IPS-11a (cell line): Measurements from ENCODE around the gene GRWD1.

Experiments used
- H3K4me3 ChIP-seq: one replicate; pipeline ENCODE4 v1.5.1; 2013; ENCODE audit warnings: low read depth, low read length, control low read depth

GRWD1 gene

DNA sequence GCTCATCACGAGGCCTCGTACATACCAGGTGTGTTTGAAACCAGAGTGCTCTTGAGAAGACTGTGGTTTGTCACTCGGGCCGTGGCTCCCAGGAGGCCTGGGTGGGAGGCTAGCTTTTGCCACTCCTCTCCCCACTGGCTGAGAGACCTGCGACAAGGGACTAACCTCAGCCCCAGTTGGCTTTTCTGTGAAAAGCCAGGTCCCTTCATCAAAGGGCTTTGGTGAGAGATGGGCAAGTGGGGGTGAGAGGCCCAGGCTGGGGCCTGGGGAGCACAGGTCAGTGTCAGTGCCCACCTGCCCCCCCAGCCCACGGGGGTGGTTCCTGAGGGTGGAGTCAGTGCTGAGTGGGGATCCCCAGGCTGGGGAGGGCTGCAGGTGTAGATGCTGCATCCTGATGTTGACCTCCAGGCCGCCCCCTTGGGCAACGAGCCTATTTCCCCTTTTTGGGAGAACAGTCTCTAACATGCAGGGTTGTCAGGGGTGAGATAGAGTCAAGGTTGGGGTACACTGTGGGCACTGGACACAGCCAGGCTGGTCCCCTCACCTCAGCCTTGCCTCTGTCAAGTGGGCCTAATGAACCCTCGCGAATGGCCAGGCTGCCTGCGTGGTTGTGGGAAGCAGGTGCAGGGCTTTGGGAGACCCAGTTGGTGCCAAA is 10.3 kb downstream of the GRWD1 start:
- no peak overlapping the region for H3K4me3 ChIP-seq

DNA sequence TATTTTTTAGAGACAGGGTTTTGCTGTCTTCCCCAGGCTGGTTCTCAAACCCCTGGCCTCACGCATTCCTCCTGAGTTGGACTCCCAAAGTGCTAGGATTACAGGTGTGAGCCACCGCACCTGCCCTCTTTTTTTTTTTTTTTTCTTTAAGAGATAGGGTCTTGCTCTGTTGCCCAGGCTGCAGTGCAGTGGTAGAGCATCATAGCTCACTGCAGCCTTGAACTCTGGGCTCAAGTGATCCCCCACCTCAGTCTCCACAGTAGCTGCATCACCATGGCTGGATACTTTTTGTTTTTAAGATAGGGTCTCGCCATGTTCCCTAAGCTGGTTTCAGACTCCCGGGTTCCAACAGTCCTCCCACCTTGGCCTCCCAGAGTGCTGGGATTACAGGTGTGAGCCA is 11.1 kb downstream of the GRWD1 start:
- no peak overlapping the region for H3K4me3 ChIP-seq

DNA sequence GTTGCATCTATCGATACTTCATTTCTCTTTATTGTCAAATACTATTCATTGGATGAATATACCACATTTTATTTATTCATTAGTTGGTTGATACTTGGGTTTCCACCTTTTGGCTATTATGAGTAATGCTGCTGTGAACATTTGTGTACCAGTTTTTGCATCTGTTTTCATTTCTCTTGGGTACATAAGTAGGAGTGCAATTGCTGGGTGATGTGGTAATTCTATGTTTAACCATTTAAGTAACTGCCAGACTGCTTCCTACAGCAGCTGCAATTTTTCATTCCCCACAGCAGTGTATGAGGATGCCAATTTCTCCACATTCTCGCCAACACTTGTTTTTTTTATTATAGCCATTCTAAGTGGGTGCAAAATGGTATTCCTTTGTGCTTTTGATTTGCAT is 12.2 kb downstream of the GRWD1 start:
- no peak overlapping the region for H3K4me3 ChIP-seq

DNA sequence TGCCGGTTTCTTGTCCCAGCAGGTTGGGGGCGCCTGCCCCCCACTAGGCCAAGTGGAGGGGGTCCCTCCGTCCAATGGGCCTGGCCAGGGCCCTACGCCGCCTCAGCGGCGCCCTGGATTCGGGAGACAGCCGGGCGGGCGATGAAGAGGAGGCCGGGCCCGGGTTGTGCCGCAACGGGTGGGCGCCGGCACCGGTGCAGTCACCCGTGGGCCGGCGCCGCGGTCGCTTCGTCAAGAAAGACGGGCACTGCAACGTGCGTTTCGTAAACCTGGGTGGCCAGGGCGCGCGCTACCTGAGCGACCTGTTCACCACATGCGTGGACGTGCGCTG is 15.8 kb downstream of the GRWD1 start:
- H3K4me3 ChIP-seq = no peak overlapping the region

DNA sequence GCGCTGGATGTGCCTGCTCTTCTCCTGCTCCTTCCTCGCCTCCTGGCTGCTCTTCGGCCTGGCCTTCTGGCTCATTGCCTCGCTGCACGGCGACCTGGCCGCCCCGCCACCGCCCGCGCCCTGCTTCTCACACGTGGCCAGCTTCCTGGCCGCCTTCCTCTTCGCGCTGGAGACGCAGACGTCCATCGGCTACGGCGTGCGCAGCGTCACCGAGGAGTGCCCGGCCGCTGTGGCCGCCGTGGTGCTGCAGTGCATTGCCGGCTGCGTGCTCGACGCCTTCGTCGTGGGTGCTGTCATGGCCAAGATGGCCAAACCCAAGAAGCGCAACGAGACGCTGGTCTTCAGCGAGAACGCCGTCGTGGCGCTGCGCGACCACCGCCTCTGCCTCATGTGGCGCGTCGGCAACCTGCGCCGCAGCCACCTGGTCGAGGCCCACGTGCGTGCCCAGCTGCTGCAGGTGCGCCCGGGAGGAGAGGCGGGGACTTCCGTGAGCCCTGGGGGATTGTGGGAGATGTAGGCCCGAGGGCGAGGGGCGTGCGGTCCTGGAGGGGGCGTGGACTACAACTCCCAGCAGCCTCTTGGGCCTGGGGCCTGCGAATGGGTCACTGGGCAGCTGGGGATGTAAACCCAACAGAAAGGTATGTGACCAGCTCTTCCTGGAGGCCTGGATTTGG is 16.3 kb downstream of the GRWD1 start:
- H3K4me3 ChIP-seq = no peak overlapping the region

DNA sequence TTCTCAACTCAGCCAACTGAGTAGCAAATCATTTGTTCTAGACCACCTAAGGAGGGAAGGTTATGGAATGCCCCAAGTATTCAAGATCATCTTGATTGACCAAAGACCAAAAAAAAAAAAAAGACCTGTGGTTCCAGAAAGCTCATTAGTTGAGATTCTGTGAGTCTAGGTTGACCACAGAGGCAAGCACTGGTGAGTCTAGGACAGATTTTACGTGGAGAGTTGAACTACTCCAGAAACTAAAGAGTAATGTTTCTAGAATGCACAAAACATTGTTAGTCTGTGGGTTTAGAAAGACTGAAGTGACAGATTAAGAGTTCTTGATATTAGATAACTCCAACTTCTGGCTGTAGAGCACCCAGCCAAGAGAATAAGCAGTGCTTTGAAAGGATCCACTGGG is 19.4 kb downstream of the GRWD1 start:
- H3K4me3 ChIP-seq = no peak overlapping the region

DNA sequence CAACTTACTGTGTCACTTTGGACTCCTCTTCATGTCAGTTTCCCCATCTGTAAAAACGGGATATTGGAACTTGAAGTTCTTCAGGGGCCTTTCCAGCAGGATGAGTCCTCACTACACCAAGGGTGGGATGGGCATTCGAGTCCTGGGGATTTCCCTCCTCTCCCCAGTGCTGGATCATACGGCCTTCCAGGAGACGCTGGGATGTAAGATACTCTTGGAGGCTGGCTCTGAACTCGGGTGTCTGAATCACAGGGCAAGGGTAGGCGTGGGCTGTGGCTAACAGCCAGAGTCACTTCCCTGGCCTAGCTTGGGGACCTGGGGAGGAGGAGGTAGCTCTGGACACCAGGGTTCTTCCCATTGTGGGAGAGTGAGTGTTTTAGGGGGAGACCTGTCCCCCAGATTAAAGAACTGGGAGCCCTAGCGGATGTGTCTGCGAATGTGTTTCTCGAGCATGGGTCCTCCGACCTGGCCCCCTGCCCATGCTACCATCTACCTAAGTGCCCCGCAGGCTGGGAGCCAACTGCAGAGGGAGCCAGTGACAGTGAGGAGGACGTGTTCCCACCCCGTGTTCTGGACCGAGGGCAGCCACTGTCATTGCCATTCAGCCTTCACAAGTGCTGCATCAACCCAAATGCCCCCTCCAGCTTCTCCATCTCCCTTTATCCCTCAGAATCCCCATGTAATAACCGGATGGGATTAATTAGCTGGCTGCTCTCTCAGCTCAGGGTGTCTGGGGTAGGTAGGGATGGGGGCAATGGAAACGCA is 21.0 kb downstream of the GRWD1 start:
- no peak overlapping the region for H3K4me3 ChIP-seq

DNA sequence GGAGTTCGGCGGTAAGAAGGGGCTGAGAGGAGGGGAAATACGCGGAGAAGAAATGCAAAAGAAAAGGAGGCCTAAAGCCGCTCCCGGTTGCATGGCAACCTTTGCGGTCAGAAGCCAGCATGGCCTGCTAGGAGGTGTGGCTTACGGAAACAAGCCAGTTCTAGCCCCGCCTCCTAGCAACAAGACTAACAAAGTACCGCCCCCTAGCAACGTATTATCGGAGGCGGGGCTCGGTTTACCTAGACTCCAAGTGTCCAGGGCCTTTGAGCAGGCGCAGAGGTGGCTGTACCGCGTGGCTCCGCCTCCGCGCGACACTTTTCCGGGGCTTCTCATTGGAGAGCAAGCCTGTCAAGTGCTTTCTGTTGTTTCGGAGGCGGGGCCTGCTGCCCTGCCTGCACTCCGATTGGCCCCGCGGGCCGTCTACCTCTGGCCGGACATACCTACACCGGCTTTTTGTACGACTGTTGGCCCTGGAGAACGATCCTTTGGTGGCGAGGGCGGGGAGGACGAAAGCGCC is 23.0 kb downstream of the GRWD1 start:
- H3K4me3 ChIP-seq = peak overlapping the region; percentile 63

DNA sequence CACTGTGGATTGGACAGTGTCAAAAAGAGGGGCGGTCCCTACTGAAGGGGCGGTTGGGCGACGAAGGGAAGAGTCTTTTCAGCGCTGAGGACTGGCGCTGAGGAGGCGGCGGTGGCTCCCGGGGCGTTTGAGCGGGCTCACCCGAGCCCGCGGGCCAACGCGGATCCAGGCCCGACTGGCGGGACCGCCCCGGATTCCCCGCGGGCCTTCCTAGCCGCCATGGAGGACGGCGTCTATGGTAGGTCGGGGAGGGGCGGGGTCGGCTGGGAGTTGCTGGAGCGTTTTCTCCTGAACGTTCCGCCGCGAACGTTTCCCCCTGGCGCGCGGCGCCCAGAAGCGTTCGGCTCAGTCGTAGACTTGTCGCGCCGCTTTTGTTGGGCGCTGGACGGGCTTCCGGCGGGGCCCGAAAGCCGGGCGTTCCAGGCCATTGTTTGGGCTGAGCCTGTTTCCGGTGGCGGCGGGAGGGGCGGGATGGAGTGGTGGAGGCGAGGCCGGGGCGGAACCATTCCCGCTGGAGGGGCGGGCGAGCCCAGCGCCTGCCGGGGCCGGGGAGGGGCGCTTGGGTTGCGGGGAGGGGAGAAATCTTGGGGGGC is 23.6 kb downstream of the GRWD1 start, which contains the start of gene CYTH2:
Gene CYTH2 (plus strand): TSS at position 81 of the 593 bp plus-strand sequence. CDS start 139 bp downstream, at position 220.
- H3K4me3 ChIP-seq = peak within 1 kb of the TSS; percentile 63

DNA sequence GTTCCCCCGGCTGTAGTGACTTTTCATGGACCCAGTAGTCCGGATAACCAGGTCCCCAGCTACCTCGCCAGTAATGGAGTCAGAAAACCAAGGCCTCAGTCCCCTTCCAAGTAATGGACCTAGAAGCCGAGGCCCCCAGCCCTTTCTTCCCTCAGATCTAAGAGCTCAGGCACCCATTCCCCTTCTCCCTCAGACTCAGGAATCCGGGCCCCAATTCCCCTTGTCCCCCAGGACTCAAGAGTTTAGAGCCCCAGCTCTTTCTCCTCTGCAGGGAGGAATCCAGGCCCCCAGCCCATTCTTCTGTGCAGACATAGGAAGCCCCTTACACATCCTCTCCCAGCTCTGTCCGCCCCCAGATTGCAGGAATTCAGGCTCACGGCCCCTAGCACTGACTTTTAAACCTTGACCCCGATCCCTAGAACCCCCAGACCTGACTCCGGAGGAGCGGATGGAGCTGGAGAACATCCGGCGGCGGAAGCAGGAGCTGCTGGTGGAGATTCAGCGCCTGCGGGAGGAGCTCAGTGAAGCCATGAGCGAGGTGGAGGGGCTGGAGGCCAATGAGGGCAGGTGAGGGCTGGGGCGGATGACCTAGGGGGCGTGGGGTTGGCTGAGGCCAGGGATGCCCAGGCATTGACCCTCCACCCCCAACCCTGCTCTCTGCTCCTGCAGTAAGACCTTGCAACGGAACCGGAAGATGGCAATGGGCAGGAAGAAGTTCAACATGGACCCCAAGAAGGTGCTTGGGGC is 24.3 kb downstream of the GRWD1 start:
- H3K4me3 ChIP-seq = peak overlapping the region; percentile 63

DNA sequence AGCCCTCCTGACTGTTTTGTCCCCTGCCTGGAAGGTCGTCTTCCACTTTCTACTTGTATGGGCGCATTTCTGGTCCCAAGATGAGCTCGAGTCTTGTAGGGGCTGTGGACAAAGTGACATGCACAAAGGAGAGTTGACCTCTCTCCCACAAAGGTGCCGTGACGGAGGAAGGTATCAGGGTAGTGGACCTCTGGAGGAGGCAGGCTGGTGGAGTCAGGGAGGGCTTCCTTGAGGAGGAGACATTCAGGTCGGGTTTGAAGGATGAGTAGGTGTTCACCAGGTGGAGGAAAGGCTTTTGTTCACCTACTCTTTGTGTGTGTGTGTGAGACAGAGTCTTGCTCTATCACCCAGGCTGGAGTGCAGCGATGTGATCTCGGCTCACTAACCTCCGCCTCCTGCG is 25.1 kb downstream of the GRWD1 start:
- H3K4me3 ChIP-seq = no peak overlapping the region

DNA sequence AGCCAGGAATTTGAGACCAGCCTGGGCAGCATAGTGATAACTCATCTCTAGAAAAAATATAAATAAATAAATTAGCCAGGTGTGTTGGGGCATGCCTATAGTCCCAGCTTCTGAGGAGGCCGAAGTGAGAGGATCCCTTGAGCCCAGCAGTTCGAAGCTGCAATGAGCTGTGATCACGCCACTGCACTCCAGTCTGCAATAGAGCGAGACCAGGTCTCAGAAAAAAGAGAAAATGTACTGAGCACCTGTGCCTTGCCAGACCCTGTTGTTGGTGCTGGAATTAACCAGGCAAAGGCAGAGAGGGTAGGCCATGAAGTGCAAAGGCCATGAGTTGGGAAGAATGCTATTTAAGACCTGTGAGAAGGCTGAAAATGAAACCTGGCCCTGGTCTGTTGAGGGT is 26.1 kb downstream of the GRWD1 start:
- no peak overlapping the region for H3K4me3 ChIP-seq

DNA sequence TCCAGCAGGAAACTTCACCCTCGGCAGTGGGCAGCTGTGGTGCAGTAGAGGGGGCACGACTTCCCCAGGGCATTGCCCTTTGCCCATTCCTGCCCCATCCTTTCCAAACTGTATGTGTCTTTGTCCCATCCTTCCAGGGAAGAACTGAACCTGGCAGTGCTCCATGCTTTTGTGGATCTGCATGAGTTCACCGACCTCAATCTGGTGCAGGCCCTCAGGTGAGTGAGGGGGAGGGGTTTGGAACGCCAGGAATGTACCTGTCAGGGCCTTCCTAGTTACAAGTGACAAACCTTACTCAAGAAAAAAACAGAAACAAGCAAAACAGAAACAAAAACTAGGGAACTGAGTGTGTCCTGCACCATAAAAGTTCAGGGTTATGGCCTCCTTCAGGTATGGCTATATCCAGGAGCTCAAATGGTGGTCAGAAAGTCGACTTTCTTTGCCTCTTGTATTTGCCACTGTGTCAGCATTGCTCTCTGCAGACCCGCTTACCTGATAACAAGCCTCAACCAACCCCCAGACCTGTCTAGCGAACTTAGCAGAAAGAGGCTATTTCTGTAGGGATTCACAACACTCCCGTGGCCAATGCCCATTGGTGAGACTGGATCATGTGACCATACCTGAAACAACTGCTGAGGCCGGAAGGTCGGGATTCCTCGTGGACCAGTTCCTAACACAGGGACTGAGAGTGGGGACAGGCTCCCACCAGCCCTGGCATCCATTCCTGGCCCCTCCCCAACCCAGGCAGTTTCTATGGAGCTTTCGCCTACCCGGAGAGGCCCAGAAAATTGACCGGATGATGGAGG is 27.6 kb downstream of the GRWD1 start:
- no peak overlapping the region for H3K4me3 ChIP-seq

DNA sequence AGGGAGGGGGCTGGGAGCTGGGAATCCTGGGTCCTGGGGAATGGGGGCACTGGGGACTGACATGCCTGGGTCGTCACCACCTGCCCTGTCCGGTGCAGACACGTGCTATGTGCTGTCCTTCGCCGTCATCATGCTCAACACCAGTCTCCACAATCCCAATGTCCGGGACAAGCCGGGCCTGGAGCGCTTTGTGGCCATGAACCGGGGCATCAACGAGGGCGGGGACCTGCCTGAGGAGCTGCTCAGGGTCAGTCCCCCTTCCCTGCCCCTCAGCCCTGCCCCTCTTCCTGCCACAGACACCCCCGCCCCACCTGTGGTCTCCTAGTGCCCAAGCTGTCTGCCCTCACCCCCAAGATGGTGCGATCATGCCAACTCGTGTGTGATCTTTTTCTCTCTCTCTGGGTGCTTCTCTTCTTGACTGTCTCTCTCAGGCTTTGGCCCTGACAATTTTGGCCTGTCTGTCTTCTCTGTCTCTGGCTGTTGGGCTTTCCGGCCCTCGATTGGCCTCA is 28.4 kb downstream of the GRWD1 start:
- H3K4me3 ChIP-seq = no peak overlapping the region

DNA sequence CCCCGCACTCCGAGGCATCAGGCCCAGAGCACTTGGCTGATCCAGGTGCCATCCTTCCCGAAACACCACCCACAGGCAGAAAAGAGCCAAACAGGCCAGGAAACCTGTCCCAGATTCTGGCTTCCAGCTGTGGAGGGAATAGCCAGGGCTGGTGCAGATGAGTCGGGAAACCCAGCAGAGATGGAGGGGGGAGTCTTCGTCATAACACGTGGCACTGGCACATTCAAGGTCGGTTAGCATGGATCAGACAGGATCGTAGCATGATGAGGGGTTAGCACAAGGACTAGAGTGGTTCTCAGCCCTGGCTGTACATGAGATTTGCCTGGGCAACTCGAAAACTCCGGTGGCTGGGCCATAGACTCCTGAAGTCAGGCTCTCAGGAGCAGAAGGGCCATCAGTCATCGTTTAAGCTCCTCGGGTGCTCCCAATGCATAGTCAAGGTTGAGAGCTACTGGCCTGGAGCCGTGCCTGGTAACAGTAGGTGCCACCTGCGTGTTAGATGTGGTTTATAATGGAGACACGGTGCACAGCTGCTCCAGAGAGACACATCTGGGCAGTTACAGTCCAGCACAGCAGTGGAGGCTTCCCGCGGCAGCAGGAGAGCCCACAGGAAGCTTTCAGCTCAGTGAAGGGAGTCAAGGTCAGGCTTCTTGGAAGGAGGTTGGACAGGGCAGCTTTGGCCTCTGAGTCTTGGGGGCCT is 29.7 kb downstream of the GRWD1 start:
- no peak overlapping the region for H3K4me3 ChIP-seq

DNA sequence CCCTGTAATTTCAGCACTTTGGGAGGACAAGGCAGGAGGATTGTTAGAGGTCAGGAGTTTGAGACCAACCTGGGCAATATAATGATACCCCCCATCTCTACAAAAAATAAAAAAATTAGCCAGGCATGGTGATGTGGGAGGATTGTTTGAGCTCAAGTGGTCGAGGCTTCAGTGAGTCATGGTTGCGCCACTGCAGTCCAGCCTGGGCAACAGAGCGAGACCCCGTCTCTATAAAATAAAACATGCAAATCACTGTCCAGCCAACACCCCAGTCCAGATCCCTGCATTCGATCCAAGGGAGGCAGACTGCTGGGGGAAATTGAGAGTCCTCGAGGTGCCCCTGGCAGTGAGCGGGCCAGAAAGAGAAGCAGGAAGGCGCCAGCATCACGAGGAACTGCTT is 30.4 kb downstream of the GRWD1 start:
- H3K4me3 ChIP-seq = no peak overlapping the region

DNA sequence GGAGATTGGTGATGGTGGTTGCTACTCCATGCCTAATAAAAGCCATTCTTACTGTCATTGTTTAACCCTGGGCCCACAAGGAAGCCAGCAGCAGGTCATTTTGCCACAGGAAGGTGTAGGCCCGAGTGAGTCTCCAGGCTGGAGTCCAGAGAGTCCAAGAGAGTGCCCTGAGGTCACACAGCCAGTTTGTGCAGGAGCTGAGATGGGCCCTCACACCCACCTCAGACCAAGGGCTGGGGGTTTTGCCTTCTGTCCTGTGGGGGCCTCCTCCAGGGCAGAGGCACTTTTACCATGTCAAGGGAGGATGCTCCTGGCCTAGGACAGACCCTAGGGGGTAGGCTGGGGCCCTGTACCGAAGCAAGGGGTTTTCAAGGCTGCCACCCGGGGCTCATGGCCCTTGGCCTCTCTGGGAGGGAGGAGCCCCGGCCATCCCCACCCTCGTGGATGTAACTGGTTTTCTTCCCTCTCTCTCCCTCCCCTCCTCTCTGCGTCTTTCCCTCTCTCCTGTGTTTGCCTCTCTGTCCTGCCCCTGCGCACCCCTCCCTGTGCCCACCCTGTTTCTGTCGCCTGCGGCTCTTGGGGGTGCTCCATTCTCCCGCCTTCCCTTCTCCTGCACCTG is 31.4 kb downstream of the GRWD1 start:
- no peak overlapping the region for H3K4me3 ChIP-seq

DNA sequence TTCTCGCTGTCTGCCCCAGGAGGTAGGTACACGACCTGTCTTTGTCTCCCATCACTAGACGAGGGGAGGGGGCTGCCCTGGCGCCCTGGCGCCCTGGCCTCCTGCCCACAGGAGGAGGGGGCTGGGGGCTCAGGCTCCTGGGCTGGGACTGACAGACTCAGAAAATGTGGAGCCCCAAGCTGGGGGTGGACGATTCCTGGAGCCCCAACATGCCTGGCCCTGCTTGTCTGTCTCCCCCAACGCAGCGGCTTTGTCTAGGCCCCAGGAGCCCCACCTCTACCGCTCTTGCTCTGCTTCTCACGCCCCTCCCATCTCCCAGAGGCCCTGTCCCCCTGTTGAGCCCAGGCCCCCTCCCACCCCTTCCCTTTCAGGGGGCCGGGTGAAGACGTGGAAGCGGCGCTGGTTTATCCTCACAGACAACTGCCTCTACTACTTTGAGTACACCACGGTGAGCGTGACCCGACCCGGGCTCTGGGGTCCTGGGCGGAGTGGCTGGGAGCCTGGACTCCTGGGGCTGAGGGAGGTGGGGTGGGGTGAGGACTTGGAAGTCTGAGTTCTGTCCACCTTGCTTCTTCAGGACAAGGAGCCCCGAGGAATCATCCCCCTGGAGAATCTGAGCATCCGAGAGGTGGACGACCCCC is 32.0 kb downstream of the GRWD1 start:
- H3K4me3 ChIP-seq = no peak overlapping the region
